ENCODE results near the gene MFRP. TPM values are rescaled to one million over a fixed set of nuclear protein-coding genes. Genes with fewer than 3 reads are reported as not detected.

Gene MFRP
- total and polyA plus RNA-seq, 8 donors, result not detected

GRCh38 chr11:119382101-119382500, 35.6 kb upstream of the MFRP start:
- Histone ChIP-seq H3K4me3 (peak overlapping the region; percentile 47 to 57 (median 51)), H3K9me3 (no peaks in the 10 kb centered on the region), H3K27me3 (no peaks in the 10 kb centered on the region), H3K27ac (peak overlapping the region in 2 of 5 donors; percentile 66 to 85), H3K36me3 (no peaks in the 10 kb centered on the region), H3K4me1 (peaks cover 13 to 48% (median 31%) of the 10 kb centered on the region in 4 donors)
- intact Hi-C loops (cut with DNase I; ENCODE audit: low total_unique reads), result loop anchor here (10.0 kb wide), 1 partner anchor 93 kb away; no protein-coding TSS in a partner anchor
- WGBS, 5 donors, result 6 to 10% (median 8%) methylated on average over 9 of the region's 9 CpGs
- no peak for TF ChIP-seq CTCF (IDR thresholded peaks at IDR 0.05)
- TF ChIP-seq EP300 (IDR thresholded peaks at IDR 0.05), result no peak
- no peak for TF ChIP-seq POLR2A (IDR thresholded peaks at IDR 0.05)
- TF ChIP-seq POLR2AphosphoS5 (IDR thresholded peaks at IDR 0.05), result no peak
- peak in 1 of 2 donors; percentile 20 for DNase-seq

- H3K9me3 ChIP-seq, result no peaks in the 10 kb centered on the region
- peak within 1 kb of the TSS; percentile 47 to 57 (median 51) for H3K4me3 ChIP-seq
- peak within 1 kb of the TSS in 3 of 5 donors; percentile 66 to 85 (median 71) for H3K27ac ChIP-seq
- H3K36me3 ChIP-seq, result no peaks in the 10 kb centered on the region
- DNase-seq, result peak; percentile 98 to 99
- 0 to 2% (median 1%) methylated on average over 28 to 54 of the region's 54 CpGs for WGBS, 5 donors
- no peaks in the 10 kb centered on the region for H3K27me3 ChIP-seq
- intact Hi-C loops (cut with DNase I; ENCODE audit: low total_unique reads), result loop anchor here (10.0 kb wide), 1 partner anchor 93 kb away; no protein-coding TSS in a partner anchor
- TF ChIP-seq POLR2AphosphoS5 (IDR thresholded peaks at IDR 0.05), result peak in 2 of 3 donors; percentile 80 to 93
- peak; percentile 69 for TF ChIP-seq EP300 (IDR thresholded peaks at IDR 0.05)
- peak in 1 of 4 donors; percentile 21 for TF ChIP-seq POLR2A (IDR thresholded peaks at IDR 0.05)
- peak in 5 of 7 experiments; percentile 84 to 93 (median 92) for TF ChIP-seq CTCF (IDR thresholded peaks at IDR 0.05)
- peaks cover 20 to 55% (median 37%) of the 10 kb centered on the region in 4 donors for H3K4me1 ChIP-seq
Observed at GRCh38 chr11:119381181-119381988, 34.9 kb upstream of the MFRP start, which contains the start of gene USP2. Gene USP2, minus strand, starts transcription at chr11:119381690. Its CDS starts 8,210 bp downstream, at chr11:119373480.

- WGBS, 5 donors, result 1 to 11% (median 7%) methylated on average over 10 of the region's 10 CpGs
Observed at GRCh38 chr11:119380827-119381180, 34.3 kb upstream of the MFRP start.

More at GRCh38 chr11:119380827-119381180, 34.3 kb upstream of the MFRP start:
- Histone ChIP-seq H3K4me3 (peak overlapping the region; percentile 47 to 57 (median 51)), H3K9me3 (no peaks in the 10 kb centered on the region), H3K36me3 (no peaks in the 10 kb centered on the region), H3K27me3 (no peaks in the 10 kb centered on the region), H3K27ac (peak overlapping the region in 3 of 5 donors; percentile 66 to 85 (median 71)), H3K4me1 (peaks cover 26 to 61% (median 42%) of the 10 kb centered on the region in 4 donors)
- TF ChIP-seq POLR2A (IDR thresholded peaks at IDR 0.05) (no peak), POLR2AphosphoS5 (IDR thresholded peaks at IDR 0.05) (no peak), EP300 (IDR thresholded peaks at IDR 0.05) (no peak), CTCF (IDR thresholded peaks at IDR 0.05) (no peak)
- intact Hi-C loops (cut with DNase I; ENCODE audit: low total_unique reads), result loop anchor here (10.0 kb wide), 1 partner anchor 94 kb away; no protein-coding TSS in a partner anchor
- peak in 1 of 2 donors; percentile 49 for DNase-seq
